ENCODE results near the gene RIBC1.
"Not testable (repeated sequence)": the region's sequence is repeated elsewhere in the genome, so short reads cannot be mapped to it uniquely, and the experiment has no call there.

Gene RIBC1
- total RNA-seq = 0.05 to 0.43 (median 0.20) reads per million in 18 experiments

GRCh38 chrX:53422861-53423306 is at the start of gene RIBC1:
RIBC1 (plus strand) TSS chrX:53422873; CDS start chrX:53426277, 3,404 bp downstream.
- DNase-seq = no peak

- no peak for DNase-seq
These were observed 49.4 kb upstream of the RIBC1 start for GRCh38 chrX:53373307-53373706.

DNA sequence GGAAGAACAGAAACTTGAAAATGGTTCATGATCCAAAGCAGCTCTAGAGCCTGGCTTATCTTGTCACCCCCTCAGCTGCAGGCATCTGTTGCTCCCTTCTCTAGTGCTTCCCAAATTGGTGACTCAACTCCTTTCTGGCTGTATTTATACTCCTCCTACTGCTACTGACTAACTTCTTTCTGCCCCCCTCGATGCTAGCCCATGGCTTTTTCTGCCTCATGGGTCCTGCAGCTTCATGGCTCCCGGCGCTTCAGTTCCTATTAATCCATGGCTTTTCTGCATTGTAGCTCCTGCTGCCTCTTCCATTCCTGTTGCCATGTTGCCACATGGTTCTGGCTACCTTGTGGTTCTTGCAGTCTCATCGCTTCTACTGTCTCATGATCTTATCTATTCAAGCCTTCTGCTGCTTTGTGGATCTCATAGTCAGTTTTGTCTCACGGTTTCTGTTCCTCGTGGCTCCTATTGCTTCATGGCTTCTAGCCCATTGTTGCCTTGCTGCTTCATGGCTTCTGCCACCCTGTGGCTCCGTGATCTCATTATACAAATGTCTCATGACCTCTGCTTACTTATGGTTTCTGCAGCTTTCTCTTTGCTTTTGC is 48.4 kb upstream of the RIBC1 start:
- peak; percentile 81 to 85 for DNase-seq

DNA sequence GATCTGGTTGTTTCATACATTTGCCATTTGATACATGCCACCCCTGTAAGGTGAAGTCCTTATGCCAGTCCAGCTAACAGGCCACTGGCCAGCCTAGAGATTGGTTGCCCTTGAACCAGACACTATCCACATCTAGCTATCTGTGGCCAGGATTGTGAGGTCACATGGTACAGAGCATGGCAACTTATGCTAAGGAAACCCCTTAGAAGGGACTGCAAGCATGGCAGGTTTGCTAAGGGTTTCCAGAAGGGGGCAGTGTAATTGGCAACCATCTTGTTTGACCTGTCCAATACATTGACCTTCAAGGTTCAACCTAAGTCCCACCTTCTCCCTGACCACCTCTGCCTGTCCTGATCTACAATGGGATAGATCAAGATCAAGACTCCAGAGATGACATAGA is 47.8 kb upstream of the RIBC1 start:
- DNase-seq = peak in 1 of 2 donors; percentile 2

DNA sequence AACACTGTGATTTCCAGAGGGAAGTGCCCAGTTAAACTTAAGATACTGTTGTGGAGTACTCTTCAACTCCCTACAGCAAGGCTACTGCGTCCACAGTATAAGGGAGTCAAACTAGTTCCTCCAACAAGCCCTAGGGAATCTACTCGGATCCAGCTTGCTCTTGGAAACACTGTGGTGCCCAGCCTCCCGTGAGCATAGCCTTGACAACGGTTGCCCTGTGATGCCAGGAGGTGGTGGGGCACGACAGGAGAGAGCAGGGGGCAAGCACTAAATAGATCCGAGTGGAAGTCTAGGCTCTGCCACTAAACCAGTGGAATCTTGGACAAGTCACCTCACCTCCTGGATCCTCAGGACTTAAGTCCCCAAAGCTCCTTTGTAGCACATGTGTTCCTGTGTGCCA is 45.8 kb upstream of the RIBC1 start:
- DNase-seq = no peak

DNA sequence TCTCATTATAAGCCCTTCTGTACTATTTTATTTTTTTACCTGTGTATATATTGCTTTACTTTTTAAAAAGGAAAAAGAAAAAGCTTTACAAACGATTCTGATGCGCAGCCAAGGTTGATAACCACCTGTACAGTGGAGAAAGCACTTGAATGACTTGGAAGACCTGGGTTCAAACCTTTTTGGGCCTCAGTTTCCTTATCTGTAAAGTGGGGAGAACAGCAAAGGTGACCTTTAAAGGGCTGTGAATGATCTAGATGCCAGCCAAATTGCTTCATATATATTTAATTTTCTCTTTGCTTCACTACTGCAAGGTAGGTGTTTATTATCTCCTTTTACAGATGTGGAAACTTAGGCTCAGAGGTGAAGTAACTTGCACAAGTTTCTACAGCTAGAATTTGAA is 45.2 kb upstream of the RIBC1 start:
- no peak for DNase-seq

GRCh38 chrX:53379008-53379710 is 43.5 kb upstream of the RIBC1 start:
- DNase-seq = no peak

DNA sequence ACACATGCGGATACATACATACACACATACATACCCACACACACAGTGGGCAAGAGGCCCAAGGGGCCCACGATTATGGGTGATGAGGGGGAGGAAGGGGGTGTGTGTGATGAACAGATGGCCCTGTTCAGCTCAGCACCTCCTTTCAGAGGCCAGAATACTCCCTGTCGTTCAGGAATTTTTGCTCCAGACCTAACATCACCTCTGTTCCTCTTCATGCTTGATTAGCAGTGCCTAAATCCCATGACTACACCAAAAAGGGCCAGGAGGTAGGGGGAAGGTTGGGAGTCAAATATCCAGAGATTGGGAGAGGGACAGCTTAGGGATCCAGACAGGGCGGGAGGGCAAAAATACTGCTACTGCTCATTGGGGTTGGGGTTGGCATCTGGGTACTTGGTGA is 42.9 kb upstream of the RIBC1 start:
- DNase-seq = no peak

GRCh38 chrX:53383376-53384076 is 39.1 kb upstream of the RIBC1 start:
- no peak for DNase-seq

GRCh38 chrX:53395605-53396298 is 26.9 kb upstream of the RIBC1 start:
- no peak for DNase-seq

GRCh38 chrX:53398216-53398615 is 24.5 kb upstream of the RIBC1 start:
- no peak for DNase-seq

DNA sequence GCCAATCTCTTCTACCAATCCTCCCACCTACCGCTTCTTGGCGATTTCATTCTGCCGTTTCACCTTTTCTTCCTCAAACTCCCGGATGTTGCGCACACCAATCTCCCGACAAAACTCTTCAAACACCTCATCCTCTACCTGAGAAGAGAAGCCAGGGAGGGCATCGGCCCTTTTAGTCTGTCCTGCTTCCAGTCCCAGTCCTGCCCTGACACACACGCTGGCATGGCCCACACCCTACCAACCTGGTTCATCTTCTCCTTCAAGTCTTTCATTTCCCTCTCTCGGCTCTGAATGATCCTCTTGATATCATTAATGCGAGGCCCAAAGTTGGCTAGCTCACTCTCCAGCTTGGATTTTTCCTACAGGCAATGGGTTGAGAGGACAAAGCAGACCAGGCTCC is 19.1 kb upstream of the RIBC1 start:
- no peak for DNase-seq

GRCh38 chrX:53412446-53412845 is 10.2 kb upstream of the RIBC1 start:
- peak; percentile 2 to 4 for DNase-seq

DNA sequence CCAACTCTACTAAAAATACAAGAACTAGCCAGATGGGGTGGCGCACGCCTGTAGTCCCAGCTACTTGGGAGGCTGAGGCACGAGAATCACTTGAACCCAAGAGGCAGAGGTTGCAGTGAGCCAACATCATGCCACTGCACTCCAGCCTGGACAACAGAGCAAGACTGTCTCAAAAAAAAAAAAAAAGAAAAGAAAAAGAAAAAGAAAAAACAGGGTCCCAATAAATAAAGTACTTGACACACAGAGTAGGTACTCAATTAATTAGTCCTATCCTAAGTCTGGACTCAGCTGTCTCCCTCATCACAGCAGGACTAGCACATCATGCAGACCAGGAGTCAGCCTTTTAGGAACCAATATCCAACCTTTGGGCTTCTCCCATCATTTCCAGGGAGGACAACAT is 2.3 kb upstream of the RIBC1 start:
- DNase-seq = not testable (repeated sequence)

- DNase-seq = no peak
These were observed 1.5 kb upstream of the RIBC1 start for GRCh38 chrX:53421125-53421524.

DNA sequence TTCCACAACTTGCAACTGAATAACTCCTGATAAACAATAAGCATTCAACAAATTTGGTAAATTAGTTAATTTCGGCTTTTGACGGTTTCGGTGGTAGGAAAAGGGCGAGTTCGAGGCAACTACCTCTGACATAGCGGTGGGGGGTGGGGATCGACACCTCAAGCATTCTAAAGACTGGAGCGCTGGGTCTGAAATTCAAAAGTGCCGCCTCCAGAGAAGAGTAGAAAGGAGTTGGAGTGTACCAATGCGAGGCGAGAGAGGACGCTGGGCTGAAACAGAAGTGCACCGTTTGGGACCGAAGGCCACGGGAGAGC is 944 bp upstream of the RIBC1 start:
- DNase-seq = no peak

DNA sequence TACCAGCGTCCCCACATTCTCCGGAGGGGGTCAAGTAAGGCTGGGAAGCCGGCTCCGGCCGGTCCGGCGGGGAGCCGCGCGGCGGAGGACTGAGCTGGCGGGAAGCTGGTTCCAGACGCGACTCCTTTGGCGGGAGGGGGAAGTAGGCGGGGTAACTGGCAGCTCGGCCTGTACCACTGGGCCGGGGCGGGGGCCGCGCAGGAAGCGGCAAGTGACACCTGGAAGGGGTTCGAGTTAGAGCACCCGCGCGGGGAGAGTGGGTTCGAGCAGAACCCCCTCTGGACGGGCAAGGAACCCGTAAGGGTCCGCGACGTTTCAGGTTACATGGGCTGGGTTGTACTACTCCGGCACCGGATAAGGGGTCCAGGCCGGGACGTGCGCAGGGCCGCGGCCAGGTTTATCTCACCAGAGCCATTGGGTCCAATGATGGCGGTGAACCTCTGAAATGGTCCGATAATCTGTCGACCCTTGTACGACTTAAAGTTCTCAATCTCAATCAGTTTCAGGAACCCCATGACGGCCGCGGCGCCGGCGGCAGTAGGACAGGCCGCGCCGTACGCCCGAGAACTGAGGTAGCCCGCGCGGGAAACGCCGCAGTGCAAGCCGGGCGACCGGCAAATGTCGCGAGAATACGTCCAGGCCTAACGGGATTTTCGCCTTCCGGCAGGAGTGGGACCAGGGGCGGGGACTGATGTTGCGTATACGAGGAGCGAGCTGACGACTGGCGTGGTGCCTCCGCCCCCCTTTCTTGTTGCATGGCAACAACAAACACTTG is 400 bp upstream of the RIBC1 start, which contains the start of gene SMC1A:
SMC1A (minus strand) TSS at position 569 of the 775 bp plus-strand sequence; CDS start at position 515, 54 bp downstream.
- peak; percentile 96 to 97 for DNase-seq

DNA sequence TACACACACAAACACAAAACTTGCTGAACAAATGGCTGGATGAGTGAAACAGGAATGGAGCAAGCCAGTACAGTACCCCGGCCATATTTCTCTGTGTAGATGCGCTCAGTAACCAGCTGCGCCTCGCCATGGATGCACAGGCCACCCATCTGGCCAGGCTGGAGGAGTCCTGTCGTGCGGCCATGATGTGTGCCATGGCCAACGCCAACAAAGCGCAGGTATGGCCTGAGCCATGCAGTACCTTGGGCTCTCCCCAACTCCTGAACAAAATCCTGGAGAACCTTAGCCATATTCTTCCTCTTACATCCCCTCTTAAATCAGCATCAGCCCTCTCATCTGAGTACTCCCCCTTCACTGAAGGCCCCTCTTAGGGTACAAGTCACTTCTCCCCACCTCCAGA is 7.1 kb downstream of the RIBC1 start:
- no peak for DNase-seq

DNA sequence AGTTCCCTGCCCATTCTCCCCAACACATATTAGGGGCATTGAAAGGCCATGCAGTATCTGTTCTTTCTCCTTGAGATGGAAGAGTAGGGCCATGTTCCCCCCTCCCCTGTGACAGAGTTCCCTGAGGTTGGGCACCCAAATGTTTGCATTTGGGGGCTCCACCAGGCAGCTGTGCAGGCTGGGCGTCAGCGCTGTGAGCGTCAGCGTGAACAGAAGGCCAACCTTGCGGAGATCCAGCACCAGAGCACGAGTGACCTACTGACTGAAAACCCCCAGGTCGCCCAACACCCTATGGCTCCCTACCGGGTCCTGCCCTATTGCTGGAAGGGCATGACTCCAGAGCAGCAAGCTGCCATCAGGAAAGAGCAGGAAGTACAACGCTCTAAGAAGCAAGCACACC is 7.6 kb downstream of the RIBC1 start:
- no peak for DNase-seq

GRCh38 chrX:53433651-53434639 is 11.3 kb downstream of the RIBC1 start, which contains the start of gene HSD17B10:
HSD17B10 (minus strand) TSS chrX:53434370; CDS start chrX:53434345, 25 bp downstream.
- DNase-seq = peak; percentile 89 to 92

- DNase-seq = peak; percentile 47 to 68
These were observed 13.3 kb downstream of the RIBC1 start for GRCh38 chrX:53435997-53436396.

Measured in inflammatory macrophage (primary cell).